GM20000 (cell line): Measurements from ENCODE around the gene MLST8.

Source experiments
- DNase-seq: peaks from one replicate; pipeline ENCODE4 v3.0.0; 2012; ENCODE audit warnings: low spot score
- CTCF ChIP-seq: IDR thresholded peaks from 2 replicates; pipeline ENCODE4 v1.5.1; 2012; ENCODE audit warnings: mild to moderate bottlenecking, control low read depth; ENCODE audit errors: extremely low read depth, missing control alignments

Gene MLST8

GRCh38 chr16:2174396-2175131 is 30.7 kb upstream of the MLST8 start:
- DNase-seq, result no peak
- TF ChIP-seq CTCF, result no peak

- no peak for DNase-seq
- TF ChIP-seq CTCF, result no peak
Observed at GRCh38 chr16:2175454-2175853, 29.8 kb upstream of the MLST8 start.

GRCh38 chr16:2176047-2176446 is 29.2 kb upstream of the MLST8 start:
- no peak for DNase-seq
- no peak for TF ChIP-seq CTCF

GRCh38 chr16:2177101-2177500 is 28.2 kb upstream of the MLST8 start:
- no peak for TF ChIP-seq CTCF
- DNase-seq, result no peak

GRCh38 chr16:2177561-2177960 is 27.7 kb upstream of the MLST8 start:
- no peak for DNase-seq
- no peak for TF ChIP-seq CTCF

GRCh38 chr16:2178321-2179106 is 26.7 kb upstream of the MLST8 start:
- no peak for TF ChIP-seq CTCF
- DNase-seq, result peak; percentile 69

GRCh38 chr16:2179107-2179501 is 26.1 kb upstream of the MLST8 start:
- DNase-seq, result no peak

More at GRCh38 chr16:2179107-2179501, 26.1 kb upstream of the MLST8 start:
- no peak for TF ChIP-seq CTCF
